Muscle of back (tissue), 11 donors: ENCODE measurements around the gene PARS2. TPM values are rescaled to one million over a fixed set of nuclear protein-coding genes. Genes with fewer than 3 reads are reported as not detected.

Experiments used
- DNase-seq, 3 donors: peaks; one replicate each; pipeline versions ENCODE4 v3.0.0 to v3.0.0-alpha.2; 2013
- polyA plus RNA-seq, 10 donors: library from polyadenylated mRNA; unstranded; fragments of 120-200 nt; gene quantifications; one replicate each; pipeline ENCODE4 v1.2.1, GENCODE V29; 2013; ENCODE audit not compliant: insufficient read length in 10 of 10

Gene PARS2
- polyA plus RNA-seq, 10 donors = 3.6 to 5.3 (median 4.4) TPM

DNA sequence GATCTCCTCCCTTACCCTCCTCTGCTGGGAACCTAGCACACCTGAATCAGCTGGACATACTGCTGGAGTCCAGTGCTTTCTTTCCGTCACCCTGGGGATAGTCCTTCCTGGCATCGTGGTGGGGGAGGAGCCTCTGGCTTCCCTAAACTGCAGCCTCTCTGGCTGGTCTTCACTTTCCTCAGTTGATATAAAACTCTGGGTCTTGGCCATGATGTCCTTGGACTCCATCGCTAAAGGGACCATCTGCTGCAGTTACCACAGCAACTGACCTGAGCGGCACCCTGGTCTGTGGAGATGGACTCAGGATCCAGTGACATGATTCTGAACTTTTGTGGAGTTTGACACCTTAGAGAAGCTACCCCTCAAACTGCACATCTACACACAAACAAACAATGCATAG, 22.8 kb downstream of the PARS2 start:
- no peak for DNase-seq

DNA sequence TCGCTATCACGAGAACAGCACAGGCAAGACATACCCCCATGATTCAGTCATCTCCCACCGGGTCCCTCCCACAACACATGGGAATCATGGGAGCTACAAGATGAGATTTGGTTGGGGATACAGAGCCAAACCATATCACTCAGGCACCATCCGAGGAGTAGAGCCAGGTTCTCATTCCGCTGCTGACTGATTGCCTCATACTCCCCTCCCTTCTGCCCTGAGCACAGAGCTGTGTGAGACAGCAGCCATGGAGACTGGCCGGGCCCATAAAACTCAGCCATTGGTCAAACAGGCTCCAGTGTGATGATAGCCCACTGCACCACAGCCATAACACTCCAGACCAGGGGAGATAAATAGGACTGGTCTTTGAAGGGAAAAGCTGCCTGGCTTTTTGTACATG, 26.1 kb downstream of the PARS2 start:
- DNase-seq = no peak

DNA sequence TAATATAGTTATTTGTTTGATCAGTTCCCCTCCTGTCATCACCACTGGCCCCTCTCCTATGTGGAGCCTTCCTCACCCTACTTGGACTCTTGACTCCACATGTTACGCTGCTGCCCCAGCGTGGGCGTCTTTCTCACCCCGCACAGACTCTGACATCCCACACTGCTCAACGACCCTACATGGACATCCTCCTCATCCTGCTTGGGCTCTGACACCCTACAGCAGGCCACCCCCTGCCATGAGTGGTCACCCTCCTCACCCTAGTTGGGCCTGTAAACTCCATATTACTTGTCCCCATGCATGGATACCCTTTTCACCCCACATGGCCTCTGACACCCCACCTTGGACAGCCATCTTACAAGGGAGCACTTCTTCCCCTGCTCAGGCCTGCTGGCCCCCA, 27.6 kb downstream of the PARS2 start:
- DNase-seq = no peak

DNA sequence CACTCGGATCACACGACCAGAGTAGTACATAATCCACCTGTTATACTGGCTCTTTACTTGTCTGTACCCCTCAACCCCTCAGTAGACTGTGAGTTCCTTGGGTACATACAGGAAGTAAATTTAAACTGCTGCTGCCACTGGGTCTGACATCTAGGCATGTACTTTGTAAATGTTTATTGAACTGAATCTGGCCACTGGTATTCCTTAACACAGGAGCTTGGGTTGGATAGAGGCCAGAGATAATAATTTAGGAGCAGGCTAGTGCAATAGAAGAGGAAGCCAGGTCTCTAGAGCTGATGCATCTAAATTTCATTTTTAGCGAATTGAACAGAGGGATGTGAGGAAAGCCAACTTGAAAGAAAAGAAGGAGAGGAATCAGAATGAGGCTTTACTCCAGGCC, 36.3 kb downstream of the PARS2 start:
- no peak for DNase-seq

DNA sequence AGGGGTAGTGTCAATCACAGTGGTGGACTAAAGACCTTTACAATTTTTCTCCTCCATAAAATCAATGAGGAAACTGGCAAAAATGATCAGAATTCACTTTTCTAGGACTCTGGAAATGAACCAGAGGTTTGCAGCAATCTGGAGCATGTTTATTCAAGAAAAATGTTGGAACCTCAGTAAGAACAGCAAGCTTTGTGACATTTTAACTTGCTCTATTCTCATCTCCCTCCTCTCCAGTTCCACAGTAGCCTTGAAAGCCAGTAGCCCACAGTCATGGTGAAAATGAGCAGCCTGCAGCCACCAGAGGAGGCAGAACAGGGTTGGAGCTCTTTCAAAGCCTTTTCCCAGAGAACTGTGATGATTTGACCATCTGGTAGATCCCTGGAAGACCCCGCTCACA, 39.6 kb downstream of the PARS2 start:
- no peak for DNase-seq

DNA sequence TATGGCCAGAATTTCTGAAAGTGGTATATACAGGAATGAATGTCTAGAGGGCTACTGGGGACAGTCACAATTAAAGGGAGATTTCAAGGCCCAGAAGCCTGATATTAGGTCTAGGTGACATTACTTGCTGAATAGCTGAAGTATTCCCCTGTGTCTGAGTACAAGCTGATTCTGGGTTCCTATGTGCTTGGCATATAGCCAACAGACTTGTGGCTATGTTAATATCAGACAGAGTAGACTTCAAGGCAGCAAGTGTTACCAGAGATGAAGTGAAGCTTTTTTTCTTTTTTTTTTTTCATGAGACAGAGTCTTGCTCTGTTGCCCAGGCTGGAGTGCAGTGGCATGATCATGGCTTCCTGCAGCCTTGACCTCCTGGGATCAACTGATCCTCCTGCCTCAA, 40.3 kb downstream of the PARS2 start:
- DNase-seq = no peak

DNA sequence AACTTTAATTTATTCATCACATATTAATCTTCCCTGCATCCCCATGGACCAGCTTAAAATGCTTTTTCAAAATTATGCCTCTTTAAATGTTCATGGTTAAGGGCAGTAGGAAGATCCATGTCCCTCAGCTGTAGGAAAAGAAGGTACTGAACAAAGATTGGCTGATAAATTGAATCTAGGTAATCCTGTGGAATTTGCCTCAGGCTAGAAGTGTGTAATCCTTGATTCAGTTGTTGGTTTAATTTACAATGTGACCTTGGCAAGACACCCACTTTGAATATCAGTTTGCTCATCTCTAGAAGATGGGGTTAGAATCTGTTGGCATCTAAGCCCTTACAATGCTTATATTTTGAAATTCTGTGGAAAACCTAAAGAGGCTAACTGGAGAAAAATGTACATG, 42.6 kb downstream of the PARS2 start:
- no peak for DNase-seq

DNA sequence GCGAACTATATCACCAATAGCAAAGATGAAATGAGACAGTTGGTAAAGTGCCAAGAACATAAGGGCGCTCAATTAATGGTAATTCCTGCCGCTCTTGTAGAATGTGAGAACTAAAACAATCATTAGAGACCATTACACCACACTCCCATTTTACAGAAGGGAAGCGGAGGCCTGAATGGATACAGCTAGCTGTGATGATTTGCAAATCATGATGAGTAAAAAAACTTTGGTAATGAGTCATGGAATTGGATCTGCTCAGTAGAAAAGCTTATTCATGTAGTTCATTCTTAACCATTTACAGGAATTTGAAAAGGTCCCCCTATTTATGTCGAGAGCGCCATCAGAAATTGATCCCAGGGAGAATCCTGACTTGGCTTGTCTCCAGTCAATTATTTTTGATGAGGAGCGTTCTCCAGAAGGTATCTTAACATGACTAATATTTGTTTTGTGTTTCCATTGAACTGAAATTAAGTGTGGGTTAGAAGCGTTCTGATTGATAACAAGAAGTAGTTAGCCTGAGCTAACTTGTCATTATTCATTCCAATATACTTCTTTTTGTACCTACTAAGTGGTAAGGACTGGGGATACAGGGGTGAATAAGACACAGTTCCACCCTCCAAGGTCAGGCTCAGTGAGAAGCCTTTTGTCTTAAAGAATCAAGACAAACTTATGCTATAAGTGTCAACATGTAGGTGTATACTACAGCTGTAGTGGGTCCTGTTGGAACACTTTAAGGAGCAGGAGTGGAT, 47.9 kb downstream of the PARS2 start:
- peak in 1 of 3 donors; percentile 29 for DNase-seq

DNA sequence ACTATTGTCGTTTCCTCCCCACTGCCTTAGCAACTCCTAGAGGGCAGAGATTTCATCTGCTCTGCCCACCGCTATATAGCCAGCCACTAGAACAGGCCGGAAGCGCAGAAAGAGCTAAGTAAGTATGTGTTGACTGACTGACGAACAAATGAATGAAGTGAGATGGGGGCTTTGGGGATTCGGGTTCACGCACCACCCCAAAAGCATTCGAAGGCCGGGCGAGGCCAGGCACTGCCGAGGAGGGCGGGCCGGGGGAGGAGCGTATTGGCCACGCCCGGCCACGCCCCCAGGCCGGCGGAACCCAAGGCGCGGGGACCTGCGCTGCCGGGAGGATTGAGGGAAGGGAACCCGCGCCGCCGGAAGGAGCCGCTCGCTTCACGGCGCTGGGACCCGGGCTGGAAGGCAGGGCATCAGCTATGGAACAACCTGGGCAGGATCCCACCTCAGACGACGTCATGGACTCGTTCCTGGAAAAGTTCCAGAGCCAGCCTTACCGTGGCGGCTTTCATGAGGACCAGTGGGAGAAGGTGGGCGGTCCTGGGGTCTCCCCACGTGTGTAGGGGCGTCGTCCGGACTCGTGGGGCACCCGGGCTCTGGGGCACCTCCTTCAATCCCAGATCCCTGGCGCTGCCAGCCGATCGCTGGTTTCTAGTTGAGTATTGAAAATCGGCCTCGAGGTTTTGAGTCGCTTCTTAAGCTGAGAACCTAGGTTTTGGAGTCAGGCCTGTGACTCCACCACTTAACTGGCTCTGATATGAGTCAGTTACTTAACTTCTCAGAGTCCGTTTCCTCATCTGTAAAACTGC, 48.6 kb downstream of the PARS2 start, which contains the start of gene TTC4:
Gene TTC4, plus strand, starts transcription at position 369 of the 806 bp plus-strand sequence. Its CDS starts 48 bp downstream, at position 417.
- DNase-seq = peak; percentile 75 to 95 (median 89)

DNA sequence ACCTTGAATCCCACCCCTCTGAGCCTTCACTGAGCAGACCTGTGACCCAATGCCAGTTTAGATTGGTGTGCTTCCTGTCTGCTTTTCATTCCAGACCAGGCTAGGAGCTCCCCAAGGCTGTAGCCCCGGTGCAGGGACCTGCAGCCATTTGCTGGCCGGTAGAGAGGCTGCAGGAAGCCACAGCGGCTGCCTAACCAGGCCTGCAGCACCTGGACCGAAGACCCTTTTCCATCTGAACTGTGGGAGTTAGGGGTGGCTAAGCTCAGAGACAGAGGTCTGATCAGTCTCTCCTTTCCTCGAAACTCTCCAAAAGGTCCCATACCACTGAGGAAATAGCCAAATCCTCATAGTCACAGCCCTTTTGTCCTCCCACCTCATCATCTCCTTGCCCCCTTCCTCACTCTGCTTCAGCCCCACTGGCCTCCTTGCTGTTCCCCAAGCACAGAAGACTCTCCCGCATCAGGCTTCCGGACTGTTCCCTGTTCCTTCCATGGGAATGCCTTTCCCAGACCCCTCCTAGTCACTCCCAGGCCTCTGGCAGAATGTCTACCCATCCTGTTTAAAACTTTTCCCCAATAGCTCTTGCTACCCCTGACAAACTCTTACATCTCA, 49.3 kb downstream of the PARS2 start:
- DNase-seq = no peak

DNA sequence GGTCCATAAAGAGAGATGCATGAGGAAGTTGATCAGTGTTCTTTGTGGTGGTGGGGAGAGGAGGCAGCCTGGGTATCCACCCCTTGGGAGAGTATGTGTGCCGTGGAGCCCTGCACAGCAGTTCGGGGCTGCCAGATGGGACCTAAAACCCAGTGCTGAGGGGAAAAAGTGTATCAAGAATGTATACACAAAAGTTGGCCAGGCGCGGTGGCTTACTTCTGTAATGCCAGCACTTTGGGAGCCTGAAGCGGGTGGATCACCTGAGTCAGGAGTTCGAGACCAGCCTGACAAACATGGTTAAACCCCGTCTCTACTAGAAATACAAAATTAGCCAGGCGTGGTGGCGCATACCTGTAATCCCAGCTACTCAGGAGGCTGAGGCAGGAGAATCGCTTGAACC, 52.8 kb downstream of the PARS2 start:
- DNase-seq = no peak

DNA sequence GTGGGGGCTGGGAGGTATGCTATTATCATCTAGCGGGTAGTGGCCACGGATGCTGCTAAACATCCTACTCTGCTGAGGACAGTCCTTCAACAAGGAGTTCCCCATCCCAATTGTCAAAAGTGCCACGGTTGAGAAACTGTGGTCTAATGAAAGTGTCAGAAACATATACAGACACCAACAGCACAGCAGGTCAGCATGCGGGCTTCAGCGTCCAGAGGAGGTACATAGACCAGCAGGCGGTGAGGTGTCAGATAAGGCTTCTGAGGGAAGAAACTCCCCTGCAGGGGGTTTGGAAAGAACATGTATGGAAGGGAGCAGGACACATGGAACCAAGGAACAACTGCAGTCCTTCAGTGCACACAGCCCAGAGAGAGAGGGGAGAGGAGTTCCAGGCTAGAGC, 53.5 kb downstream of the PARS2 start:
- no peak for DNase-seq

DNA sequence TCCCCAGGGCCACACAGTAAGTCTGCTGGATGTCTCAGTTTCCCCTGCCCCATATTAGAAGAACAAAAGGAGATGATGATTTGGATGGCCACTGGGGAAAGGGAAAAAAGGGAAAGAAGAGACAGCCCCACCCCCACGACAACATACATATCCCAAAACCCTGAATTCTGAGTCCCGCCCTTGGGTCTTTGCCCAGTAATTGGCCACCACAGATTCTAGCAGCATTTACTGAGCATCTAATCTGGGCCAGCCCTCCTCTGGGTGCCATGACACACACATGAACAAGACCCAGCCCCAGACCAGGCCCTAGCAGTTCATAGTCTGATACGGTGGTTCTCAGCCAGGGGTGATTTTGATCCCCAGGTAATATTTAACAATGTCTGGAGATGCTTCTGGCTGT, 53.9 kb downstream of the PARS2 start:
- DNase-seq = no peak

DNA sequence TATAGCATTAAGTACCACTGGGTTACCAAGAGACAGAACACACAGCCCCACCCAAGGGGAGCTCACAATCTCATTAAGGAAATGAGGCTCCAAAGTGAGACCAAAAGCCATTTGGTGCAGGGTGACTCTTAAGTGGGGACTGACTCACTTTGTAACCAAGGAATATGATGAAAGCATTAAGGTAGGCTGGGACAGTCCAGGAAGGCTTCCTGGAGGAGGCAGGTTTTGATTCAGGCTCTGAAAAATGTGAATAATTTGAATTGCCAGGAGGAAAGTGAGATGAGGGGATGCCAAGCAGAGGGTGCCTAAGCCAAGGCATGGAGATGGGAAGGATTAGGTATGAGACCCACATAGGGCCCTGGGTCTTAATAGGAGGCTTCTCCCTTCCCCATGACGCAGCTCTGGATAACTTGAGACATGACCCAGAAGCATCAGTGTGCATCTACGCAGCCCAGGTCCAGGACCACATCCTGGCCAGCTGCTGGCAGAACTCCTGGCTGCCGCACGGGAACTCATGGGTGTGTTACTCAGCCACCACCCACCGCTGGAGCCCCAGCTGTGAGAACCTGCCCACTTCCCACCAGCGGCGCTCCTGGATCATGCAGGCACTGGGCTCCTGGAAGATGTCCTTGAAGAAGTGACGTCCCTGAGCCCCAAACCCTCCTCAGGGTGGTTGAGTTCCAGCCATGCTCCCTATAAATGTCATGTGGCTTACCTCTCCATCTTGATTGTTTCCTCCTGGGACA, 54.6 kb downstream of the PARS2 start:
- DNase-seq = no peak

DNA sequence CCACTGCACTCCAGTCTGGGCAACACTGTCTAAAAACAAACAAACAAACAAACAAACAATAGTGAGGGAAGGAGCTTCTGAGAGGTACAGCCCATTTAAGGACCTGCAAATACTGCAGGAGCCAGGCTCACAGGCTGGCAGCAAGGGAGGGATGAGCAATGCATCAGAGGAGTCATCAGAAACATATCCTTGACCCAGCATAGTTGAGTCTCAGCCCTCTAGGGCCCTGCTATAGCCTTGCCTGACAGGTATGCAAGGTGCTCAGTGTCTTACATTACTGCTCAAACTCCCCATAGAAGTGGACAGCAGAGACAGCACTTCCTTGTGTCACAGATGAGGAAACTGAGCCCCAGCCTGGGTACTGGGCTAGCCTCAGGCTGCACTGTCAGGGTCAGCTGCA, 55.9 kb downstream of the PARS2 start:
- DNase-seq = no peak

Other genes with a start within 250 kb of the PARS2 start
- 10 to 100 TPM in 1 of 10 donors, 1 to 10 TPM in 9; 2.6 to 10.0 (median 5.3) TPM for gene ACOT11, start 216.3 kb downstream of the PARS2 start, polyA plus RNA-seq
- gene FAM151A, start 141.0 kb downstream of the PARS2 start, polyA plus RNA-seq = 1 to 10 TPM in 1 of 10 donors, under 1 TPM in 8, not detected in 1; 0.19 to 1.4 (median 0.36) TPM
- gene MROH7, start 122.7 kb downstream of the PARS2 start, polyA plus RNA-seq = 1 to 10 TPM; 1.3 to 8.5 (median 3.2) TPM
- 10 to 100 TPM; 20.9 to 32.2 (median 26.1) TPM for gene TTC4, start 48.7 kb downstream of the PARS2 start, polyA plus RNA-seq
- gene TTC22, start 36.8 kb upstream of the PARS2 start, polyA plus RNA-seq = 1 to 10 TPM in 2 of 10 donors, under 1 TPM in 5, not detected in 3; 0.06 to 1.7 (median 0.23) TPM
- gene DHCR24, start 122.7 kb upstream of the PARS2 start, polyA plus RNA-seq = 10 to 100 TPM; 16.4 to 47.8 (median 23.9) TPM
- gene TMEM61, start 216.1 kb upstream of the PARS2 start, polyA plus RNA-seq = under 1 TPM in 2 of 10 donors, not detected in 8; 0.16 to 0.30 TPM
- gene BSND, start 234.4 kb upstream of the PARS2 start, polyA plus RNA-seq = under 1 TPM in 4 of 10 donors, not detected in 6; 0.03 to 0.08 (median 0.05) TPM